Measurements from ENCODE around the gene PAGR1. TPM values are rescaled to one million over a fixed set of nuclear protein-coding genes. Genes with fewer than 3 reads are reported as not detected.
"Not testable (repeated sequence)": the region's sequence is repeated elsewhere in the genome, so short reads cannot be mapped to it uniquely, and the experiment has no call there.

The PAGR1 gene
- total and polyA plus RNA-seq, 12 donors = 9.6 to 35.1 (median 13.0) TPM

DNA sequence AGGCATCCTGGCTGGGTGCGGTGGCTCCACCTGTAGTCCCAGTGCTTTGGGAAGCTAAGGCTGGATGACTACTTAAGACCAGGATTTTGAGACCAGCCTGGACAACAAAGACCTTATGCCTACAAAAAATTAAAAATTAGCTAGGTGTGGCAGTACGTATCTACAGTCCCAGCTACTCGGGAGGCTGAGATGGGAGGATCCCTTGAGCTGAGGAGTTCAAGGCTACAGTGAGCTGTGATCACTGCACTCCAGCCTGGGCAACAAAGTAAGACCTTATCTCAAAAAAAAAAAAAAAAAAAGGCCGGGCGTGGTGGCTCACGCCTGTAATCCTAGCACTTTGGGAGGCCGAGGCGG lies 10.4 kb downstream of the PAGR1 start:
- 76 to 93% methylated on average over 5 to 7 of the region's 8 CpGs for WGBS, 2 donors
- intact Hi-C loops (cut with DNase I) = no loop called here
- H3K4me1 ChIP-seq = peaks cover 23 to 74% (median 52%) of the 10 kb centered on the region in 9 donors
- H3K27ac ChIP-seq = peak overlapping the region in 9 of 10 donors; percentile 65 to 83 (median 81)
- no peak overlapping the region for H3K4me3 ChIP-seq
- H3K9me3 ChIP-seq = no peaks in the 10 kb centered on the region
- ATAC-seq = no peak
- peaks cover 0 to 34% (median 7%) of the 10 kb centered on the region in 9 donors for H3K36me3 ChIP-seq
- no peak for DNase-seq
- no peaks in the 10 kb centered on the region for H3K27me3 ChIP-seq
- TF ChIP-seq CTCF (IDR thresholded peaks at IDR 0.05) = no peak

DNA sequence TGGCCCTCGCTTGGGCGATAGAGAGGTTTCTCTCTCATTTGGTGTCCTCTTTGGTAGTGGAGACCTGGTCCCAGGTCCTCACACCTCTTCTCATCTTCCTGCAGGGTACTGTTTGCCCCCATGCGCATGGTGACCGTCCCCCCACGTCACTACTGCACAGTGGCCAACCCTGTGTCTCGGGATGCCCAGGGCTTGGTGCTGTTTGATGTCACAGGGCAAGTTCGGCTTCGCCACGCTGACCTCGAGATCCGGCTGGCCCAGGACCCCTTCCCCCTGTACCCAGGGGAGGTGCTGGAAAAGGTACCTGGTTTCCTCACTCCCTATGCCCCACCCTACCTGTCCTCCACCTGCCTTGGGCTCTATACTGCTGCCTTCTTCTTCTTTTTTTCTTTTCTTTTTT lies 14.8 kb downstream of the PAGR1 start:
- peaks cover under 1 to 31% (median 8%) of the 10 kb centered on the region in 9 donors for H3K4me1 ChIP-seq
- no peaks in the 10 kb centered on the region for H3K27me3 ChIP-seq
- ATAC-seq (no peak), DNase-seq (no peak)
- intact Hi-C loops (cut with DNase I) = no loop called here
- peaks cover 0 to 69% (median 27%) of the 10 kb centered on the region in 9 donors for H3K36me3 ChIP-seq
- no peaks in the 10 kb centered on the region for H3K9me3 ChIP-seq
- H3K27ac ChIP-seq = no peak overlapping the region
- no peak for TF ChIP-seq CTCF (IDR thresholded peaks at IDR 0.05)
- H3K4me3 ChIP-seq = no peak overlapping the region
- 95 to 98% methylated on average over 11 of the region's 11 CpGs for WGBS, 2 donors

DNA sequence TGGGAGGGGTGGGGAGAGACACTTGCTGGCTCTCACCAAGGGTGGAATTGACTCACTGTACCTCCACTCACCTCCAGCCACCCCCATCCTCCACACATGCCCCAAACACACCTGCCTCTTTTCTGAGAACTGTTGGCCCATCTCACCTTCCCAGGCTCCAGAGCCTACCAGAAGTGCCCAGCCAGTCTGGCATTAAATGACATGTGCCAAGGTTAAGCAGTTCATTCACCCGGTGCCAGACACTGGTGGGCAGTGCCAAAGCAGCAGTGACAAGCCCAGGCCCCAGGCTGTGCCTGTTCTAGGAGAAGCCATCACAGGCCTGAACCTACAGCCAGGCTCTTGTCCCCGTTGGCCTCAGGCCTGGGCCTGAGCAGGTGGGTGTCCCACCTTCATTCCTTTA lies 15.5 kb downstream of the PAGR1 start:
- Histone ChIP-seq H3K27me3 (no peaks in the 10 kb centered on the region), H3K36me3 (peaks cover 0 to 76% (median 29%) of the 10 kb centered on the region in 9 donors)
- DNase-seq = peak in 1 of 2 donors; percentile 35

GRCh38 chr16:29833219-29833618 lies 17.3 kb downstream of the PAGR1 start:
- H3K4me3 ChIP-seq; ATAC-seq; intact Hi-C loops (cut with DNase I); H3K27ac ChIP-seq; H3K9me3 ChIP-seq; H3K27me3 ChIP-seq; DNase-seq: not testable (repeated sequence)
- Histone ChIP-seq H3K4me1 (peaks cover 0 to 13% (median 0%) of the 10 kb centered on the region in 9 donors), H3K36me3 (peaks cover 0 to 89% (median 44%) of the 10 kb centered on the region in 9 donors)
- WGBS, 2 donors = 96 to 97% methylated on average over 4 of the region's 4 CpGs

More for the DNA sequence above, 15.5 kb downstream of the PAGR1 start:
- peaks cover 0 to 24% (median 1%) of the 10 kb centered on the region in 9 donors for H3K4me1 ChIP-seq
- no peak overlapping the region for H3K4me3 ChIP-seq
- intact Hi-C loops (cut with DNase I) = no loop called here
- H3K27ac ChIP-seq = no peak overlapping the region
- 50 to 52% methylated on average over 2 of the region's 2 CpGs for WGBS, 2 donors
- peak; percentile 47 to 88 (median 71) for ATAC-seq
- TF ChIP-seq CTCF (IDR thresholded peaks at IDR 0.05) = no peak
- H3K9me3 ChIP-seq = no peaks in the 10 kb centered on the region

GRCh38 chr16:29834079-29834478 lies 18.1 kb downstream of the PAGR1 start:
- peaks cover 0 to 98% (median 51%) of the 10 kb centered on the region in 9 donors for H3K36me3 ChIP-seq
- no peak overlapping the region for H3K27ac ChIP-seq
- DNase-seq = no peak
- WGBS, 2 donors = 92 to 95% methylated on average over 5 of the region's 5 CpGs
- H3K4me1 ChIP-seq = peaks cover 0 to 13% (median 0%) of the 10 kb centered on the region in 9 donors
- TF ChIP-seq CTCF (IDR thresholded peaks at IDR 0.05) = no peak
- no peaks in the 10 kb centered on the region for H3K9me3 ChIP-seq
- H3K27me3 ChIP-seq = no peaks in the 10 kb centered on the region
- no peak for ATAC-seq
- intact Hi-C loops (cut with DNase I) = no loop called here
- no peak overlapping the region for H3K4me3 ChIP-seq
